ENCODE results near the gene ARFIP1.

Gene ARFIP1

GRCh38 chr4:152936446-152937335 lies 156.9 kb downstream of the ARFIP1 start:
- peak overlapping the region; percentile 81 for H3K4me3 ChIP-seq (ENCODE audit: low read depth, low read length)

- peak overlapping the region; percentile 81 for H3K4me3 ChIP-seq (ENCODE audit: low read depth, low read length)
Observed at GRCh38 chr4:152937336-152938236, 157.8 kb downstream of the ARFIP1 start.

GRCh38 chr4:152938237-152938947 lies 158.6 kb downstream of the ARFIP1 start:
- peak overlapping the region; percentile 81 for H3K4me3 ChIP-seq (ENCODE audit: low read depth, low read length)

GRCh38 chr4:152939621-152940020 lies 159.9 kb downstream of the ARFIP1 start:
- no peak overlapping the region for H3K4me3 ChIP-seq (ENCODE audit: low read depth, low read length)

GRCh38 chr4:152940461-152940860 lies 160.7 kb downstream of the ARFIP1 start:
- no peak overlapping the region for H3K4me3 ChIP-seq (ENCODE audit: low read depth, low read length)

- H3K4me3 ChIP-seq (ENCODE audit: low read depth, low read length) = no peak overlapping the region
Observed at GRCh38 chr4:152941411-152941810, 161.7 kb downstream of the ARFIP1 start.

GRCh38 chr4:152942346-152942745 lies 162.6 kb downstream of the ARFIP1 start:
- H3K4me3 ChIP-seq (ENCODE audit: low read depth, low read length) = no peak overlapping the region

- H3K4me3 ChIP-seq (ENCODE audit: low read depth, low read length) = no peak overlapping the region
Observed at GRCh38 chr4:152943672-152944071, 163.9 kb downstream of the ARFIP1 start.

- no peak overlapping the region for H3K4me3 ChIP-seq (ENCODE audit: low read depth, low read length)
Observed at GRCh38 chr4:152944666-152945320, 165.0 kb downstream of the ARFIP1 start.

- H3K4me3 ChIP-seq (ENCODE audit: low read depth, low read length) = no peak overlapping the region
Observed at GRCh38 chr4:152945639-152946038, 165.9 kb downstream of the ARFIP1 start.

- no peak overlapping the region for H3K4me3 ChIP-seq (ENCODE audit: low read depth, low read length)
Observed at GRCh38 chr4:152946446-152946845, 166.7 kb downstream of the ARFIP1 start.

- no peak overlapping the region for H3K4me3 ChIP-seq (ENCODE audit: low read depth, low read length)
Observed at GRCh38 chr4:152947311-152947710, 167.6 kb downstream of the ARFIP1 start.

- no peak overlapping the region for H3K4me3 ChIP-seq (ENCODE audit: low read depth, low read length)
Observed at GRCh38 chr4:152949930-152950329, 170.2 kb downstream of the ARFIP1 start.

GRCh38 chr4:152950402-152951274 lies 170.9 kb downstream of the ARFIP1 start:
- H3K4me3 ChIP-seq (ENCODE audit: low read depth, low read length) = no peak overlapping the region

GRCh38 chr4:152951348-152951747 lies 171.6 kb downstream of the ARFIP1 start:
- H3K4me3 ChIP-seq (ENCODE audit: low read depth, low read length) = no peak overlapping the region

- H3K4me3 ChIP-seq (ENCODE audit: low read depth, low read length) = no peak overlapping the region
Observed at GRCh38 chr4:152953514-152953913, 173.8 kb downstream of the ARFIP1 start.

GRCh38 chr4:152954741-152955140 lies 175.0 kb downstream of the ARFIP1 start:
- H3K4me3 ChIP-seq (ENCODE audit: low read depth, low read length) = no peak overlapping the region

- no peak overlapping the region for H3K4me3 ChIP-seq (ENCODE audit: low read depth, low read length)
Observed at GRCh38 chr4:152956147-152956546, 176.4 kb downstream of the ARFIP1 start.

GRCh38 chr4:152956650-152957436 lies 177.1 kb downstream of the ARFIP1 start:
- no peak overlapping the region for H3K4me3 ChIP-seq (ENCODE audit: low read depth, low read length)

All from iPS-11a (cell line).